GM23338 (cell line): ENCODE results near the gene TRAF1. TPM values are rescaled to one million over a fixed set of nuclear protein-coding genes. Genes with fewer than 3 reads are reported as not detected.

Source experiments
- ATAC-seq: fragments of 200-7000 bp; cut with Tn5 transposase; 3 replicates; pipeline ENCODE4 v1.9.1; 2020
- DNase-seq: peaks from one replicate; pipeline ENCODE4 v3.0.0-alpha.2; 2015; ENCODE audit warnings: low spot score
- H2AFZ ChIP-seq: fragments of 200-600 bp; sonication (generic); 2 replicates; pipeline ENCODE4 v1.8.0; 2016; ENCODE audit warnings: antibody characterized with exemption, mild to moderate bottlenecking, moderate library complexity
- H3F3A ChIP-seq: fragments of 200-600 bp; sonication (generic); replicated peaks from 2 replicates; pipeline ENCODE4 v1.8.0; 2017; ENCODE audit warnings: antibody characterized with exemption, mixed run types, low read depth
- H3K27ac ChIP-seq: fragments of 200-600 bp; sonication (generic); 2 replicates; pipeline ENCODE4 v1.6.1; 2016; ENCODE audit warnings: low read depth
- H3K27me3 ChIP-seq: fragments of 200-600 bp; sonication (generic); 2 replicates; pipeline ENCODE4 v1.8.0; 2016; ENCODE audit warnings: mild to moderate bottlenecking, mixed run types, moderate library complexity; ENCODE audit not compliant: insufficient read depth
- H3K36me3 ChIP-seq: fragments of 200-600 bp; sonication (generic); 2 replicates; pipeline ENCODE4 v1.8.0; 2016; ENCODE audit warnings: mild to moderate bottlenecking; ENCODE audit not compliant: insufficient read depth
- H3K4me1 ChIP-seq: fragments of 200-600 bp; sonication (generic); 2 replicates; pipeline ENCODE4 v1.8.0; 2016; ENCODE audit warnings: mild to moderate bottlenecking, moderate library complexity; ENCODE audit not compliant: insufficient read depth
- H3K4me2 ChIP-seq: fragments of 200-600 bp; sonication (generic); 2 replicates; pipeline ENCODE4 v1.7.1; 2017; ENCODE audit warnings: mixed run types
- H3K4me3 ChIP-seq: fragments of 200-600 bp; sonication (generic); 2 replicates; pipeline ENCODE4 v1.6.1; 2016; ENCODE audit warnings: mixed run types
- H3K79me2 ChIP-seq: fragments of 200-600 bp; sonication (generic); replicated peaks from 2 replicates; pipeline ENCODE4 v1.8.0; 2017; ENCODE audit warnings: mild to moderate bottlenecking; ENCODE audit not compliant: insufficient read depth
- H3K9me2 ChIP-seq: fragments of 200-600 bp; sonication (generic); 2 replicates; pipeline ENCODE4 v1.8.0; 2017; ENCODE audit not compliant: insufficient read depth
- H4K20me1 ChIP-seq: fragments of 200-600 bp; sonication (generic); replicated peaks from 2 replicates; pipeline ENCODE4 v1.8.0; 2017; ENCODE audit warnings: mild to moderate bottlenecking; ENCODE audit not compliant: insufficient read depth
- H3K27ac Mint-ChIP-seq: 2 replicates; pipeline ENCODE4 v1.8.0; 2020; ENCODE audit warnings: inconsistent platforms, mild to moderate bottlenecking, moderate library complexity, mixed read lengths
- H3K27me3 Mint-ChIP-seq: 3 replicates; pipeline ENCODE4 v1.8.0; 2022; ENCODE audit warnings: low read depth, mild to moderate bottlenecking, moderate library complexity, mixed read lengths, inconsistent platforms; ENCODE audit not compliant: insufficient read depth, poor library complexity
- H3K36me3 Mint-ChIP-seq: 3 replicates; pipeline ENCODE4 v1.8.0; 2021; ENCODE audit warnings: low read depth, mild to moderate bottlenecking, inconsistent platforms, moderate library complexity, mixed read lengths
- H3K4me1 Mint-ChIP-seq: 3 replicates; pipeline ENCODE4 v1.8.0; 2020; ENCODE audit warnings: mild to moderate bottlenecking, inconsistent platforms, mixed read lengths
- H3K4me3 Mint-ChIP-seq: 3 replicates; pipeline ENCODE4 v1.8.0; 2021; ENCODE audit warnings: moderate library complexity, mild to moderate bottlenecking, inconsistent platforms, mixed read lengths
- H3K9me3 Mint-ChIP-seq: 3 replicates; pipeline ENCODE4 v1.8.0; 2020; ENCODE audit warnings: moderate library complexity, mild to moderate bottlenecking, inconsistent platforms, mixed read lengths
- CTCF ChIP-seq, 2 experiments: fragments of 200-600 bp in 1 of 2; sonication (generic) in 1 of 2; conservative IDR thresholded peaks; 2 replicates each; pipeline versions ENCODE4 v1.5.1 to v1.6.1; 2016 to 2017; ENCODE audit warnings: antibody characterized with exemption in 2 of 2, low read depth in 2 of 2, mild to moderate bottlenecking in 2 of 2, moderate library complexity in 1 of 2
- EZH2 ChIP-seq: fragments of 200-600 bp; sonication (generic); IDR thresholded peaks from one replicate; pipeline ENCODE4 v1.8.0; 2017; ENCODE audit warnings: antibody characterized with exemption, mild to moderate bottlenecking, low read depth; ENCODE audit not compliant: unreplicated experiment
- POLR2AphosphoS5 ChIP-seq: IDR thresholded peaks from 2 replicates; pipeline ENCODE4 v1.6.1; 2016; ENCODE audit warnings: antibody characterized with exemption, low read depth
- REST ChIP-seq: IDR thresholded peaks from one replicate; pipeline ENCODE4 v1.6.1; 2018; ENCODE audit warnings: antibody characterized with exemption; ENCODE audit not compliant: unreplicated experiment
- STAT1 ChIP-seq: IDR thresholded peaks from one replicate; pipeline ENCODE4 v1.6.1; 2016; ENCODE audit warnings: antibody characterized with exemption; ENCODE audit not compliant: unreplicated experiment
- ZNF331 ChIP-seq: fragments of 250-450 bp; sonication (Bioruptor Pico); IDR thresholded peaks from 2 replicates; pipeline ENCODE4 v1.5.0; 2020; ENCODE audit warnings: low read depth, mild to moderate bottlenecking, moderate library complexity
- polyA plus RNA-seq: library from polyadenylated mRNA; unstranded; fragments of >200 nt; fragmentation: Nextera tagmentation; extraction: Ambion mirVana; gene quantifications from 2 replicates; pipeline ENCODE4 v1.2.1, GENCODE V29; 2016
- total RNA-seq: library from RNA; depleted of rRNA; stranded (reverse); fragments of >200 nt; shearing (Covaris generic); gene quantifications from 2 replicates; pipeline ENCODE4 v1.2.3, GENCODE V29; 2014

The TRAF1 gene
- total and polyA plus RNA-seq, 2 experiments from 2014 or later = 0.39 to 1.4 TPM

GRCh38 chr9:120929229-120929791 lies 2.7 kb upstream of the TRAF1 start (continued):
- TF ChIP-seq REST (no peak), CTCF (conservative IDR thresholded peaks at IDR 0.05; ENCODE audit: low read depth in 2 of 2) (no peak), EZH2 (no peak), ZNF331 (CRISPR knock-in tag) (no peak), STAT1 (no peak)

GRCh38 chr9:120928483-120929228 lies 2.1 kb upstream of the TRAF1 start:
- H3K27ac ChIP-seq = no peak overlapping the region
- peak; percentile 91 for ATAC-seq

More at GRCh38 chr9:120928483-120929228, 2.1 kb upstream of the TRAF1 start:
- peaks cover 33% of the 10 kb centered on the region for H3K4me1 Mint-ChIP-seq
- no peaks in the 10 kb centered on the region for H3K36me3 ChIP-seq
- H3K27me3 Mint-ChIP-seq = peaks cover 22% of the 10 kb centered on the region
- peak overlapping the region; percentile 74 for H3K4me3 Mint-ChIP-seq
- no peaks in the 10 kb centered on the region for H4K20me1 ChIP-seq
- peak overlapping the region; percentile 93 for H3K4me2 ChIP-seq
- H3K4me1 ChIP-seq = peaks cover 44% of the 10 kb centered on the region
- H3K9me3 Mint-ChIP-seq = no peaks in the 10 kb centered on the region
- H3K36me3 Mint-ChIP-seq = no peaks in the 10 kb centered on the region
- H3K27ac Mint-ChIP-seq = no peak overlapping the region
- TF ChIP-seq ZNF331 (CRISPR knock-in tag) (no peak), POLR2AphosphoS5 (peak; percentile 47)
- H3F3A ChIP-seq = peaks cover 12% of the 10 kb centered on the region; the same call in 1 of the 2 replicates
- no peaks in the 10 kb centered on the region for H3K9me2 ChIP-seq
- peaks cover 15% of the 10 kb centered on the region; the same call in 1 of the 2 replicates for H3K27me3 ChIP-seq
- peak overlapping the region; percentile 99 for H2AFZ ChIP-seq
- H3K79me2 ChIP-seq = no peaks in the 10 kb centered on the region
- peak; percentile 76 for DNase-seq
- H3K4me3 ChIP-seq = peak overlapping the region; percentile 93
